Spleen (tissue), 11 donors: Measurements from ENCODE around the gene KMT5C. TPM values are rescaled to one million over a fixed set of nuclear protein-coding genes. Genes with fewer than 3 reads are reported as not detected.

ENCODE experiments used
- DNase-seq: peaks from one replicate; pipeline ENCODE4 v3.0.0-alpha.2; 2020
- H3K27ac ChIP-seq, 8 donors: fragments of 200-600 bp; sonication (generic) in 7 of 8; 1 replicate in 4 of 8; 2 replicates in 4 of 8; pipeline versions ENCODE4 v1.5.0 to v1.8.0; 2016 to 2021; ENCODE audit warnings: inconsistent platforms in 4 of 8, mild to moderate bottlenecking in 4 of 8, moderate library complexity in 1 of 8
- H3K27me3 ChIP-seq, 7 donors: fragments of 200-600 bp; sonication (generic) in 6 of 7; replicated peaks in 1 of 7; 1 replicate in 4 of 7; 2 replicates in 3 of 7; pipeline versions ENCODE4 v1.5.0 to v1.8.0; 2016 to 2021; ENCODE audit warnings: inconsistent platforms in 3 of 7, mild to moderate bottlenecking in 1 of 7
- H3K36me3 ChIP-seq, 6 donors: fragments of 200-600 bp; sonication (generic) in 5 of 6; 1 replicate in 4 of 6; 2 replicates in 2 of 6; pipeline versions ENCODE4 v1.5.0 to v1.8.0; 2016 to 2021; ENCODE audit warnings: inconsistent platforms in 2 of 6
- H3K4me1 ChIP-seq, 6 donors: fragments of 200-600 bp; sonication (generic) in 5 of 6; 1 replicate in 3 of 6; 2 replicates in 3 of 6; pipeline versions ENCODE4 v1.5.0 to v1.8.0; 2016 to 2021; ENCODE audit warnings: inconsistent platforms in 3 of 6
- H3K4me3 ChIP-seq, 8 donors: fragments of 200-600 bp; sonication (generic) in 7 of 8; 1 replicate in 4 of 8; 2 replicates in 4 of 8; pipeline versions ENCODE4 v1.5.0 to v1.8.0; 2016 to 2021; ENCODE audit warnings: inconsistent platforms in 4 of 8, mild to moderate bottlenecking in 4 of 8, moderate library complexity in 2 of 8
- H3K9me3 ChIP-seq, 8 donors: fragments of 200-600 bp; sonication (generic) in 7 of 8; 1 replicate in 4 of 8; 2 replicates in 4 of 8; pipeline versions ENCODE4 v1.5.0 to v1.8.0; 2016 to 2021; ENCODE audit warnings: inconsistent platforms in 4 of 8
- POLR2A ChIP-seq, 3 donors: fragments of 450-650 bp; IDR thresholded peaks; one replicate each; pipeline ENCODE4 v1.5.1; 2017; ENCODE audit warnings: antibody characterized with exemption in 3 of 3, mild to moderate bottlenecking in 1 of 3
- POLR2AphosphoS5 ChIP-seq, 3 donors: sonication (generic); formaldehyde crosslinking; IDR thresholded peaks; one replicate each; pipeline ENCODE4 v1.5.1; 2017; ENCODE audit warnings: antibody characterized with exemption in 3 of 3
- WGBS, 5 donors: extraction: QIAGEN DNeasy Blood & Tissue Kit in 3 of 5; methylation state at CpG; one replicate each; pipeline versions ENCODE4 v1.1.5 to v1.1.7; 2013 to 2018; 5-methylcytosine and 5-hydroxymethylcytosine counted together
- intact Hi-C: fragments of 100-400 bp; cut with DNase I; formaldehyde crosslinking; loops from one replicate; pipeline ENCODE4 v1.15.0; 2023; ENCODE audit warnings: low total_unique reads
- polyA plus RNA-seq, 3 donors: library from polyadenylated mRNA; stranded (reverse); fragments of 200-250 nt; gene quantifications; one replicate each; pipeline ENCODE4 v1.2.1, GENCODE V29; 2013
- total RNA-seq, 7 donors: library from RNA; depleted of rRNA in 3 of 7; stranded (reverse); fragments of >200 nt in 3 of 7; fragmentation: NEBNext Ultra II Directional in 4 of 7; extraction: Animal tissue kit (Norgen Biotek cat#: 25700) in 4 of 7; gene quantifications; one replicate each; pipeline versions ENCODE4 v1.1.0 to v1.2.1, GENCODE V29; 2016 to 2021
- TF ChIP-seq, protein P1 (sequence below), 11 experiments: fragments of 200-600 bp in 7 of 11; fragments of 450-650 bp in 4 of 11; sonication (generic) in 4 of 11; IDR thresholded peaks in 8 of 11; conservative IDR thresholded peaks in 3 of 11; 1 replicate in 7 of 11; 2 replicates in 4 of 11; pipeline versions ENCODE4 v1.4.0 to v1.8.0; 2016 to 2021; ENCODE audit warnings: antibody characterized with exemption in 11 of 11, inconsistent platforms in 4 of 11, mild to moderate bottlenecking in 1 of 11
- donor health status: healthy with polysubstance abuse.
- donor health status: DM: no; HTN: no; CAD: no; lungs with moderate emphysema.
- donor health status: DM: no; HTN: no; CAD: no.
- donor health status: Bipolar disorder and iron deficiency.
- donor health status: healthy.
- donor health status: DM: no; HTN: no; CAD: no.
- donor health status: DM: yes; HTN: yes; CAD: no.

Gene KMT5C
- total and polyA plus RNA-seq, 10 donors, result 5.7 to 18.1 (median 12.2) TPM

DNA sequence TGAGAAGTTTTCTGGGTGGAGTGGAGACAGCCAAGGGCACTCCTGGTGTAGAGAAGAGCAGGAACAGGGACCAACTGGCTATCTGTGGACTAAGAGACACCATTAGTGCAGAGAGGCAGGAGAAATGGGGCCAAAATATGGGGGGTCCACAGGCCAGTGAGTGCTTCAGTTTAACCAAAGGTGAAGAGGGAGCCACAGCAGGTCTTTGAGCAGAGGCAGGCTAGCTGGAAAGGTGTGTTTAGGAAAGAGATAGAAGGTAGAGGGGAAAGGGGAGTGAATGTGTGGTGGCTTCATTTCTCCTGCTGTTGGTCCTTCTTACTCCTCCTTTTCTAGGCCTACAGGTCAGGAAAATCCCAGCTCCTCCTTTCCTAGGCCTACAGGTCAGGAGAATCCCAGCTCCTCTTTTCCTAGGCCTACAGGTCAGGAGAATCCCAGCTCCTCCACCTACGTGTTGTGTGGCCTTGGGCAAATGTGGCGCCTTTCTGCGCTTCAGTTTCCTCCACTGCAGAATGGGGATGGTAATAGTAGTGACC lies 42.9 kb downstream of the KMT5C start:
- no peak for TF ChIP-seq POLR2A (IDR thresholded peaks at IDR 0.05)
- TF ChIP-seq, protein P1, sequence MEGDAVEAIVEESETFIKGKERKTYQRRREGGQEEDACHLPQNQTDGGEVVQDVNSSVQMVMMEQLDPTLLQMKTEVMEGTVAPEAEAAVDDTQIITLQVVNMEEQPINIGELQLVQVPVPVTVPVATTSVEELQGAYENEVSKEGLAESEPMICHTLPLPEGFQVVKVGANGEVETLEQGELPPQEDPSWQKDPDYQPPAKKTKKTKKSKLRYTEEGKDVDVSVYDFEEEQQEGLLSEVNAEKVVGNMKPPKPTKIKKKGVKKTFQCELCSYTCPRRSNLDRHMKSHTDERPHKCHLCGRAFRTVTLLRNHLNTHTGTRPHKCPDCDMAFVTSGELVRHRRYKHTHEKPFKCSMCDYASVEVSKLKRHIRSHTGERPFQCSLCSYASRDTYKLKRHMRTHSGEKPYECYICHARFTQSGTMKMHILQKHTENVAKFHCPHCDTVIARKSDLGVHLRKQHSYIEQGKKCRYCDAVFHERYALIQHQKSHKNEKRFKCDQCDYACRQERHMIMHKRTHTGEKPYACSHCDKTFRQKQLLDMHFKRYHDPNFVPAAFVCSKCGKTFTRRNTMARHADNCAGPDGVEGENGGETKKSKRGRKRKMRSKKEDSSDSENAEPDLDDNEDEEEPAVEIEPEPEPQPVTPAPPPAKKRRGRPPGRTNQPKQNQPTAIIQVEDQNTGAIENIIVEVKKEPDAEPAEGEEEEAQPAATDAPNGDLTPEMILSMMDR (IDR thresholded peaks at IDR 0.05 in 8 of 11, conservative IDR thresholded peaks at IDR 0.05 in 3 of 11), result no peak
- TF ChIP-seq POLR2AphosphoS5 (IDR thresholded peaks at IDR 0.05), result no peak
- Histone ChIP-seq H3K4me1 (peaks cover 24 to 40% (median 33%) of the 10 kb centered on the region in 6 donors), H3K27ac (peak overlapping the region in 1 of 8 donors; percentile 92), H3K9me3 (no peaks in the 10 kb centered on the region), H3K27me3 (peaks cover 0 to 5% (median 3%) of the 10 kb centered on the region in 7 donors), H3K36me3 (peaks cover 0 to 11% (median 8%) of the 10 kb centered on the region in 6 donors), H3K4me3 (no peak overlapping the region)
- WGBS, 5 donors, result 83 to 96% (median 92%) methylated on average over 3 of the region's 3 CpGs
- intact Hi-C loops, result no loop called here
- no peak for DNase-seq

DNA sequence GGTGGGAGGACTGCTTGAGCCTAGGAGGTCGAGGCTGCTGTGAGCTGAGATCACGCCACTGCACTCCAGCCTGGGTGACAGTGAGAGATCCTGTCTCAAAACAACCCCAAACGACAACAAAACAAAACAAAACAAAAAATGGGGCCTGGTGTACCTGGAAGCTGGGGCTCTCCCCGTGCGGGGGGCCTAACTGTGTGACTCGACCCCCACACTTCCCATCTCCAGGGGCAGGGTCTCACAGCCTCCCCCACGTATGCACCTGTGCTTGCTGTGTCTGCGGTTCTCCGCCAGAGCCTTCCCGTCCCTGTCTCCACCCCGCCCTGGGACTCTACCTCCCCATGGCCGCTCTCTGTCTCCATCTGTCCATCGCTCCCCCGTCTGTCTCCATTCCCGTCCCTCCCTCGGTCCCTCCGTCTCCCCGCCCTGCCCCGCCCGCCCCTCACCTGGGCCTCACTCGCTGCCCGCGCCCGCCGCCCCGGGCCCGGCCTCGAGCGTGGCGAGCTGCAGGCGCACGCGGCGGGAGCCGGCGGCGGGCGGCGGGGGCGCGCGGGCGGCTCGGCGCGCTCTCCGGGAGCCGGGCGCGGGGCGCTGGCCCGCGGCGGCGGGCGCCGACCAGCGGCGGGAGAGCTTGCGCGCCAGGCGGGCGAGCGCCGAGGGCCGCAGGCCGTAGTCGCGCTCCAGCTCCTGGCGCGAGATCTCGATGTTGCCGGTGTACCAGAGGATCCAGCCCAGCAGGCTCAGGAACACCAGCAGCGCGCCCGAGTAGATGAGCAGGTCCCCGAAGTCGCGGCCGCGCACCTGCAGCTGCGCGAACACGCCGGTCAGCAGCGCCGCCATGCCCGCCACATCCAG lies 43.8 kb downstream of the KMT5C start:
- H3K36me3 ChIP-seq, result peaks cover under 1 to 20% (median 17%) of the 10 kb centered on the region in 6 donors
- 2 to 7% (median 4%) methylated on average over 41 to 88 of the region's 88 CpGs for WGBS, 5 donors
- H3K4me1 ChIP-seq, result peaks cover 33 to 49% (median 42%) of the 10 kb centered on the region in 6 donors
- H3K27ac ChIP-seq, result peak overlapping the region; percentile 88 to 96 (median 93)
- H3K9me3 ChIP-seq, result no peaks in the 10 kb centered on the region
- intact Hi-C loops, result no loop called here
- no peaks in the 10 kb centered on the region for H3K27me3 ChIP-seq
- DNase-seq, result peak; percentile 89
- peak overlapping the region; percentile 33 to 95 (median 80) for H3K4me3 ChIP-seq
- TF ChIP-seq, protein P1 (IDR thresholded peaks at IDR 0.05 in 8 of 11, conservative IDR thresholded peaks at IDR 0.05 in 3 of 11), result peak in 4 of 11 experiments; percentile 21 to 48 (median 35)
- TF ChIP-seq POLR2AphosphoS5 (IDR thresholded peaks at IDR 0.05), result peak; percentile 35 to 69 (median 64)
- TF ChIP-seq POLR2A (IDR thresholded peaks at IDR 0.05), result no peak

- Histone ChIP-seq H3K4me1 (peaks cover 37 to 58% (median 50%) of the 10 kb centered on the region in 6 donors), H3K27ac (peak within 1 kb of the TSS; percentile 88 to 96 (median 93)), H3K9me3 (no peaks in the 10 kb centered on the region), H3K36me3 (peaks cover 4 to 29% (median 25%) of the 10 kb centered on the region in 6 donors), H3K27me3 (no peaks in the 10 kb centered on the region), H3K4me3 (peak within 1 kb of the TSS; percentile 33 to 95 (median 85))
- peak; percentile 91 for DNase-seq
- intact Hi-C loops, result no loop called here
- no peak for TF ChIP-seq POLR2A (IDR thresholded peaks at IDR 0.05)
- TF ChIP-seq POLR2AphosphoS5 (IDR thresholded peaks at IDR 0.05), result no peak
- TF ChIP-seq, protein P1 (IDR thresholded peaks at IDR 0.05 in 8 of 11, conservative IDR thresholded peaks at IDR 0.05 in 3 of 11), result no peak
- 1 to 17% (median 12%) methylated on average over 36 to 72 of the region's 72 CpGs for WGBS, 5 donors
These were observed 44.6 kb downstream of the KMT5C start, which contains the start of gene TMEM238 for GRCh38 chr19:55384131-55384919. TSS of gene TMEM238 (minus strand) at chr19:55384292. CDS start at chr19:55384259, 33 bp downstream.
